IPS-18c (cell line): ENCODE data around the gene ZNF789.
"Not testable (repeated sequence)": the region's sequence is repeated elsewhere in the genome, so short reads cannot be mapped to it uniquely, and the experiment has no call there.

Source experiments
- H3K4me3 ChIP-seq: 2 replicates; pipeline ENCODE4 v1.7.0; 2013; ENCODE audit warnings: low read depth, mild to moderate bottlenecking, low read length, moderate library complexity; ENCODE audit not compliant: insufficient read depth
- H3K9me3 ChIP-seq: one replicate; pipeline ENCODE4 v1.6.1; 2013; ENCODE audit warnings: mild to moderate bottlenecking, low read length, moderate library complexity; ENCODE audit not compliant: control insufficient read depth, insufficient read depth

The ZNF789 gene

GRCh38 chr7:99472561-99473314, at the start of gene ZNF789:
Gene ZNF789, plus strand, starts transcription at chr7:99472890. Its CDS starts 3,567 bp downstream, at chr7:99476457.
- Histone ChIP-seq H3K9me3 (no peaks in the 10 kb centered on the region), H3K4me3 (peak within 1 kb of the TSS; percentile 100)

- Histone ChIP-seq H3K4me3 (no peak overlapping the region), H3K9me3 (peaks cover 2% of the 10 kb centered on the region)
These were observed 47.6 kb upstream of the ZNF789 start for GRCh38 chr7:99424932-99425730.

GRCh38 chr7:99428972-99429566, 43.6 kb upstream of the ZNF789 start:
- no peak overlapping the region for H3K4me3 ChIP-seq

GRCh38 chr7:99429756-99430155, 42.9 kb upstream of the ZNF789 start:
- Histone ChIP-seq H3K4me3 (no peak overlapping the region), H3K9me3 (peaks cover 2% of the 10 kb centered on the region)

More at GRCh38 chr7:99428972-99429566, 43.6 kb upstream of the ZNF789 start:
- H3K9me3 ChIP-seq, result peaks cover 2% of the 10 kb centered on the region

- H3K4me3 ChIP-seq, H3K9me3 ChIP-seq: not testable (repeated sequence)
These were observed 40.7 kb upstream of the ZNF789 start for GRCh38 chr7:99431756-99432540.

- Histone ChIP-seq H3K9me3 (no peaks in the 10 kb centered on the region), H3K4me3 (no peak overlapping the region)
These were observed 39.5 kb upstream of the ZNF789 start for GRCh38 chr7:99433158-99433557.

- no peaks in the 10 kb centered on the region for H3K9me3 ChIP-seq
- H3K4me3 ChIP-seq, result peak overlapping the region; percentile 99
These were observed 34.6 kb upstream of the ZNF789 start for GRCh38 chr7:99437946-99438572.

- no peaks in the 10 kb centered on the region for H3K9me3 ChIP-seq
- peak within 1 kb of the TSS; percentile 99 for H3K4me3 ChIP-seq
These were observed 33.9 kb upstream of the ZNF789 start, which contains the start of the genes CPSF4 and PTCD1 for GRCh38 chr7:99438573-99439480. Gene CPSF4, plus strand, starts transcription at chr7:99438943. Its CDS starts 140 bp downstream, at chr7:99439083. Gene PTCD1, minus strand, starts transcription at chr7:99438798. Its CDS starts 3,556 bp downstream, at chr7:99435242.

GRCh38 chr7:99440195-99440594, 32.5 kb upstream of the ZNF789 start:
- H3K4me3 ChIP-seq, result peak overlapping the region; percentile 99

GRCh38 chr7:99446096-99446495, 26.6 kb upstream of the ZNF789 start:
- Histone ChIP-seq H3K9me3 (no peaks in the 10 kb centered on the region), H3K4me3 (no peak overlapping the region)

More at GRCh38 chr7:99440195-99440594, 32.5 kb upstream of the ZNF789 start:
- H3K9me3 ChIP-seq, result no peaks in the 10 kb centered on the region

GRCh38 chr7:99447943-99448342, 24.7 kb upstream of the ZNF789 start:
- Histone ChIP-seq H3K9me3 (no peaks in the 10 kb centered on the region), H3K4me3 (no peak overlapping the region)

GRCh38 chr7:99448855-99449254, 23.8 kb upstream of the ZNF789 start:
- Histone ChIP-seq H3K9me3 (no peaks in the 10 kb centered on the region), H3K4me3 (no peak overlapping the region)

- Histone ChIP-seq H3K4me3 (no peak overlapping the region), H3K9me3 (no peaks in the 10 kb centered on the region)
These were observed 23.4 kb upstream of the ZNF789 start for GRCh38 chr7:99449326-99449725.

GRCh38 chr7:99451936-99452335, 20.8 kb upstream of the ZNF789 start:
- H3K9me3 ChIP-seq, result no peaks in the 10 kb centered on the region

GRCh38 chr7:99452541-99452940, 20.1 kb upstream of the ZNF789 start:
- H3K9me3 ChIP-seq, result no peaks in the 10 kb centered on the region
- H3K4me3 ChIP-seq, result no peak overlapping the region

More at GRCh38 chr7:99451936-99452335, 20.8 kb upstream of the ZNF789 start:
- no peak overlapping the region for H3K4me3 ChIP-seq

GRCh38 chr7:99453105-99453504, 19.6 kb upstream of the ZNF789 start:
- Histone ChIP-seq H3K9me3 (no peaks in the 10 kb centered on the region), H3K4me3 (no peak overlapping the region)
